OCI-LY7 (cell line): Measurements from ENCODE around the gene CCNF. TPM values are rescaled to one million over a fixed set of nuclear protein-coding genes. Genes with fewer than 3 reads are reported as not detected.

Experiments
- BruUV-seq: library from RNA; stranded (reverse); fragments of 400-500 nt; replicated peaks from 2 replicates; lab custom pipeline; 2021; lab: Mats Ljungman, UMichigan
- CTCF ChIA-PET: fragments of 300-600 bp; sonication (Branson Sonifier 250); formaldehyde crosslinking; loops from one replicate; lab custom pipeline; 2022; ENCODE audit warnings: antibody characterized with exemption; ENCODE audit not compliant: unreplicated experiment; lab: Charles Lee
- POLR2A ChIA-PET: fragments of 300-600 bp; sonication (Branson Sonifier 250); formaldehyde crosslinking; loops from one replicate; lab custom pipeline; 2022; ENCODE audit warnings: antibody characterized with exemption; lab: Charles Lee
- DNase-seq: peaks from one replicate; pipeline ENCODE4 v3.0.0-alpha.2; 2015; ENCODE audit warnings: low spot score
- H2AFZ ChIP-seq: fragments of 200-600 bp; sonication (generic), shearing (Covaris generic); 2 replicates; pipeline ENCODE4 v1.6.1; 2014; ENCODE audit warnings: mild to moderate bottlenecking, antibody characterized with exemption, low read length, moderate library complexity
- H3K27ac ChIP-seq: fragments of 200-600 bp; sonication (generic); 2 replicates; pipeline ENCODE4 v1.5.1; 2014; ENCODE audit warnings: mixed run types, low read depth, mild to moderate bottlenecking, moderate library complexity, low read length, inconsistent platforms; ENCODE audit not compliant: poor library complexity, severe bottlenecking
- H3K36me3 ChIP-seq: fragments of 200-600 bp; sonication (generic); 2 replicates; pipeline ENCODE4 v1.6.1; 2014; ENCODE audit warnings: mild to moderate bottlenecking, antibody characterized with exemption, low read length, moderate library complexity, mixed read lengths; ENCODE audit not compliant: insufficient read depth
- H3K4me1 ChIP-seq: fragments of 200-600 bp; sonication (generic); 2 replicates; pipeline ENCODE4 v1.5.1; 2014; ENCODE audit warnings: mild to moderate bottlenecking, low read length; ENCODE audit not compliant: insufficient read depth, poor library complexity, severe bottlenecking
- H3K4me2 ChIP-seq: fragments of 200-600 bp; sonication (generic); 2 replicates; pipeline ENCODE4 v1.6.1; 2014; ENCODE audit warnings: mild to moderate bottlenecking, low read length
- H3K4me3 ChIP-seq: fragments of 200-600 bp; sonication (generic); 2 replicates; pipeline ENCODE4 v1.5.1; 2014; ENCODE audit warnings: mild to moderate bottlenecking, low read depth, low read length; ENCODE audit not compliant: poor library complexity, severe bottlenecking
- H3K79me2 ChIP-seq: fragments of 200-600 bp; sonication (generic); 2 replicates; pipeline ENCODE4 v1.6.1; 2016; ENCODE audit warnings: low read depth, mild to moderate bottlenecking, low read length, moderate library complexity, mixed read lengths; ENCODE audit not compliant: insufficient read depth
- H3K9me2 ChIP-seq: fragments of 200-600 bp; sonication (generic); 2 replicates; pipeline ENCODE4 v1.6.1; 2016; ENCODE audit warnings: mild to moderate bottlenecking, low read length, mixed read lengths; ENCODE audit not compliant: insufficient read depth
- H3K9me3 ChIP-seq: fragments of 200-600 bp; sonication (generic); 2 replicates; pipeline ENCODE4 v1.6.1; 2014; ENCODE audit warnings: mild to moderate bottlenecking, mixed run types, low read length, mixed read lengths
- H4K20me1 ChIP-seq: fragments of 200-600 bp; sonication (generic); 2 replicates; pipeline ENCODE4 v1.6.1; 2014; ENCODE audit warnings: mild to moderate bottlenecking, antibody characterized with exemption, low read length, moderate library complexity, mixed read lengths; ENCODE audit not compliant: insufficient read depth
- EZH2phosphoT487 ChIP-seq: fragments of 200-600 bp; sonication (generic); IDR thresholded peaks from 2 replicates; pipeline ENCODE4 v1.6.1; 2018; ENCODE audit warnings: low read depth, borderline replicate concordance, mild to moderate bottlenecking, mixed run types, antibody characterized with exemption, low read length, moderate library complexity, mixed read lengths
- intact Hi-C: fragments of 100-400 bp; cut with micrococcal nuclease; formaldehyde crosslinking; loops from one replicate; pipeline ENCODE4 v1.10.0; 2022; ENCODE audit not compliant: unreplicated experiment
- total RNA-seq, 2 experiments: library from RNA; depleted of rRNA in 1 of 2; stranded (reverse); fragments of >200 nt in 1 of 2; shearing (Covaris generic) in 1 of 2; gene quantifications; 2 replicates each; pipeline ENCODE4 v1.2.3, GENCODE V29; 2014 to 2022
- TF ChIP-seq, protein P1 (sequence below): fragments of 200-600 bp; sonication (generic); conservative IDR thresholded peaks from 2 replicates; pipeline ENCODE4 v1.5.1; 2014; ENCODE audit warnings: mild to moderate bottlenecking, antibody characterized with exemption, low read length, moderate library complexity, mixed read lengths

Gene CCNF
- total RNA-seq, 2 experiments from 2014 or later: 82.1 to 83.3 TPM

DNA sequence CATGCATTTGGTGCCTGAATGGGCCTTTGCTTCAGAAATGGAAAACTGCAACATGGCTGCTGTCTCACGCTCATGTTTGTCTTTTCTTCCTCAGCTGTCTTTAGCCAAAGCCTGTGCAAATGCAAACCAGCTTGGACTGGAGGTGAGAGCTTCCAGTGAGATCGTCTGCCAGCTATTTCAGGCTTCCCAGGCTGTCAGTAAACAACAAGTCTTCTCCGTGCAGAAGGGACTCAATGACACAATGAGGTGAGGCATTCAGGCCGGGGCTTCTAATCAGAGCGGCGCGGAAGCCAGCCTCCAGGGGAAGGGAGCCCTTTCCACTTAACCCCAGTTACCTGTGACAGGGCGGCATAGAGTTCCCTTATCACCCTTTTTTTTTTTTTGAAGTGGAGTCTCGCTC lies 14.3 kb downstream of the CCNF start:
- POLR2A ChIA-PET: no interaction called here
- Histone ChIP-seq H3K36me3 (peaks cover 83% of the 10 kb centered on the region), H2AFZ (no peak overlapping the region), H3K4me2 (no peak overlapping the region), H3K79me2 (no peaks in the 10 kb centered on the region), H3K9me3 (no peaks in the 10 kb centered on the region), H3K9me2 (no peaks in the 10 kb centered on the region), H4K20me1 (no peaks in the 10 kb centered on the region; the same call in 1 of the 2 replicates), H3K27ac (no peak overlapping the region), H3K4me1 (peaks cover 17% of the 10 kb centered on the region), H3K4me3 (no peak overlapping the region)
- intact Hi-C loops: no loop called here
- CTCF ChIA-PET: no interaction called here
- BruUV-seq: no TSS peak
- no peak for DNase-seq
- TF ChIP-seq, protein P1, sequence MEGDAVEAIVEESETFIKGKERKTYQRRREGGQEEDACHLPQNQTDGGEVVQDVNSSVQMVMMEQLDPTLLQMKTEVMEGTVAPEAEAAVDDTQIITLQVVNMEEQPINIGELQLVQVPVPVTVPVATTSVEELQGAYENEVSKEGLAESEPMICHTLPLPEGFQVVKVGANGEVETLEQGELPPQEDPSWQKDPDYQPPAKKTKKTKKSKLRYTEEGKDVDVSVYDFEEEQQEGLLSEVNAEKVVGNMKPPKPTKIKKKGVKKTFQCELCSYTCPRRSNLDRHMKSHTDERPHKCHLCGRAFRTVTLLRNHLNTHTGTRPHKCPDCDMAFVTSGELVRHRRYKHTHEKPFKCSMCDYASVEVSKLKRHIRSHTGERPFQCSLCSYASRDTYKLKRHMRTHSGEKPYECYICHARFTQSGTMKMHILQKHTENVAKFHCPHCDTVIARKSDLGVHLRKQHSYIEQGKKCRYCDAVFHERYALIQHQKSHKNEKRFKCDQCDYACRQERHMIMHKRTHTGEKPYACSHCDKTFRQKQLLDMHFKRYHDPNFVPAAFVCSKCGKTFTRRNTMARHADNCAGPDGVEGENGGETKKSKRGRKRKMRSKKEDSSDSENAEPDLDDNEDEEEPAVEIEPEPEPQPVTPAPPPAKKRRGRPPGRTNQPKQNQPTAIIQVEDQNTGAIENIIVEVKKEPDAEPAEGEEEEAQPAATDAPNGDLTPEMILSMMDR: no peak
- no peak for TF ChIP-seq EZH2phosphoT487

DNA sequence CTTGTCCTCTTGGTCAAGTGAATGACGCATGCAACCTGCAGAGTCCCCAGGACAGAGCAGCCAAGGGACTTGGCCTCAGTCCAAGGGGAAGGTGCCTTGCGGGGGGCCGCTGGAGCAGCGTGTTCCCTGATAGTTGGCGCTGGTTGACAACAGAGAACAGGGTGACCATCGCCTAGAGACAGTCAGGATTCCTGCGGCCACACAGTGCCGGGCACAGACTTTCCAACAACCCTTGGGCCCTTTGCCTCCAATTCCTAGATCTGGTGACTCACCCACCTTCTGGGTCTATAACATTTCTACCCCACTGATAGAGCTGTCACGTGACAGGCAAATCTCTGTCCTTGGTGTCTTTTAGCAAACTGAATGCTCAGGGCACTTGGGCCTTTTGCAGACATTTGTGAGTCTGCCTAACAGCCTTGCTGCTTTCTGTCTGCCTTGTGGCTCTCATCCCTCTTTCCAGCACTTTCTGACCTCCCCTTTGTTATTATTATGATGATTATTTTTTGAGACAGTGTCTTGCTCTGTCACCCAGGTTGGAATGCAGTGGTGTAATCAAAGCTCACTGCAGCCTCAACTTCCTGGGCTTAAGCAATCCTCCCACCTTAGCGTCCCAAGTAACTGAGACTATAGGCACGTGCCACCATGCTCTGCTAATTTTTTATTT lies 18.8 kb downstream of the CCNF start:
- POLR2A ChIA-PET: no interaction called here
- H3K36me3 ChIP-seq: peaks cover 91% of the 10 kb centered on the region
- H3K9me3 ChIP-seq: no peaks in the 10 kb centered on the region
- H3K4me2 ChIP-seq: no peak overlapping the region
- no peaks in the 10 kb centered on the region for H3K9me2 ChIP-seq
- BruUV-seq: no TSS peak
- TF ChIP-seq EZH2phosphoT487: no peak
- TF ChIP-seq, protein P1: no peak
- H2AFZ ChIP-seq: no peak overlapping the region
- H3K4me1 ChIP-seq: no peaks in the 10 kb centered on the region
- H4K20me1 ChIP-seq: no peaks in the 10 kb centered on the region; the same call in 1 of the 2 replicates
- DNase-seq: no peak
- intact Hi-C loops: no loop called here
- CTCF ChIA-PET: no interaction called here
- H3K27ac ChIP-seq: no peak overlapping the region
- H3K4me3 ChIP-seq: no peak overlapping the region
- no peaks in the 10 kb centered on the region for H3K79me2 ChIP-seq

DNA sequence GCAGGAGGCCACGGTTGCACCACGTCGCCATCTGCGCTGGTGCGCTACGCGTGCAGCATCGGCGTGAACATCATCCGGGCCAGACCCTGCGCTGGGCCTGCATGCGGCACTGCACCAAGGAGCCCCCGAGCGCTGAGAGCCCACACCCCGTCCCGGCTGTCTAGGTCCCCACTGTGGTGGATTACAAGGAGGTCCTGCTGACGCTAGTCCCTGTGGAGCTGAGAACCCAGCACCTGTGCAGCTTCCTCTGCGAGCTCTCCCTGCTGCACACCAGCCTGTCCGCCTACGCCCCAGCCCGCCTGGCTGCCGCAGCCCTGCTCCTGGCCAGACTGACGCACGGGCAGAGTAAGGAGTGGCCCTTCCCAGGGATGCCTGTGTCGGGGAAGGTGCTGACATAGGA lies 19.9 kb downstream of the CCNF start:
- no peak overlapping the region for H3K4me2 ChIP-seq
- no peaks in the 10 kb centered on the region for H3K9me3 ChIP-seq

More for the DNA sequence above, 19.9 kb downstream of the CCNF start:
- POLR2A ChIA-PET: no interaction called here
- TF ChIP-seq, protein P1: no peak
- no peak for TF ChIP-seq EZH2phosphoT487
- DNase-seq: no peak
- BruUV-seq: no TSS peak
- H3K27ac ChIP-seq: no peak overlapping the region
- intact Hi-C loops: no loop called here
- H4K20me1 ChIP-seq: no peaks in the 10 kb centered on the region; the same call in 1 of the 2 replicates
- CTCF ChIA-PET: no interaction called here
- no peaks in the 10 kb centered on the region for H3K9me2 ChIP-seq
- H2AFZ ChIP-seq: no peak overlapping the region
- peaks cover 92% of the 10 kb centered on the region for H3K36me3 ChIP-seq
- no peak overlapping the region for H3K4me3 ChIP-seq
- H3K79me2 ChIP-seq: no peaks in the 10 kb centered on the region
- H3K4me1 ChIP-seq: no peaks in the 10 kb centered on the region
